Measurements from ENCODE around the gene AKAP1. TPM values are rescaled to one million over a fixed set of nuclear protein-coding genes. Genes with fewer than 3 reads are reported as not detected.

Gene AKAP1
- total and polyA plus RNA-seq, 9 donors: 49.6 to 83.4 (median 66.8) TPM

Other genes with a start within 250 kb of the AKAP1 start
- gene TRIM25, start 171.2 kb upstream of the AKAP1 start, total RNA-seq: 7.0 TPM
- 10 to 100 TPM; 10.9 to 16.5 (median 13.0) TPM for gene TRIM25, start 171.2 kb upstream of the AKAP1 start, polyA plus RNA-seq (ENCODE audit: insufficient read depth in 1 of 8, insufficient read length in 8 of 8, low replicate concordance in 1 of 8)
- gene COIL, start 124.2 kb upstream of the AKAP1 start, total RNA-seq: 13.9 TPM
- 10 to 100 TPM; 14.7 to 19.1 (median 16.9) TPM for gene COIL, start 124.2 kb upstream of the AKAP1 start, polyA plus RNA-seq (ENCODE audit: insufficient read depth in 1 of 8, insufficient read length in 8 of 8, low replicate concordance in 1 of 8)
- gene SCPEP1, start 107.1 kb upstream of the AKAP1 start, total RNA-seq: 15.6 TPM
- 10 to 100 TPM; 11.6 to 24.6 (median 18.1) TPM for gene SCPEP1, start 107.1 kb upstream of the AKAP1 start, polyA plus RNA-seq (ENCODE audit: insufficient read depth in 1 of 8, insufficient read length in 8 of 8, low replicate concordance in 1 of 8)
- 26.4 TPM for gene MSI2, start 171.3 kb downstream of the AKAP1 start, total RNA-seq
- gene MSI2, start 171.3 kb downstream of the AKAP1 start, polyA plus RNA-seq (ENCODE audit: insufficient read depth in 1 of 8, insufficient read length in 8 of 8, low replicate concordance in 1 of 8): 10 to 100 TPM; 21.5 to 32.0 (median 27.6) TPM